HS-27A (cell line): ENCODE measurements around the gene SMAD3.
"Not testable (repeated sequence)": the region's sequence is repeated elsewhere in the genome, so short reads cannot be mapped to it uniquely, and the experiment has no call there.

Experiments used
- DNase-seq: peaks from one replicate; pipeline ENCODE4 v3.0.0-alpha.2; 2012; ENCODE audit warnings: low read depth, missing footprints

SMAD3 gene

GRCh38 chr15:67065531-67066005 is at the start of gene SMAD3:
Gene SMAD3, plus strand, starts transcription at chr15:67065602. Its CDS starts 553 bp downstream, at chr15:67066155.
- DNase-seq = peak; percentile 85

DNA sequence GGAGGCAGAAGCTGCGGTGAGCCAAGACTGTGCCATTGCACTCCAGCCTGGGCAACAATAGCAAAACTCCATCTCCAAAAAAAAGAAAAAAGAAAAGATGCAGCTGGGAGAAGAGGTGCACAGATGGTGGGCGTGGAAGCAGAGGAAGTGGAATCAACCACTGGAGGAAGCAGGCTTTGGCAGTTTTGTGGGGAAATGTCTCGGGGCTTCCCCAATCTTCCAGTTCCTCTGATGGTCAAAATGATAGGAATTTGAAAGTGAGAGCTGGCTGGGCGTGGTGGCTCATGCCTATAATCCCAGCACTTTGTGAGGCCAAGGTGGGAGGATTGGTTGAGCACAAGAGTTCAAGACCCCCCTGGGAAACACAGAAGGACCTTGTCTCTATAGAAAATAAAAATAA is 48.1 kb upstream of the SMAD3 start:
- DNase-seq = no peak

DNA sequence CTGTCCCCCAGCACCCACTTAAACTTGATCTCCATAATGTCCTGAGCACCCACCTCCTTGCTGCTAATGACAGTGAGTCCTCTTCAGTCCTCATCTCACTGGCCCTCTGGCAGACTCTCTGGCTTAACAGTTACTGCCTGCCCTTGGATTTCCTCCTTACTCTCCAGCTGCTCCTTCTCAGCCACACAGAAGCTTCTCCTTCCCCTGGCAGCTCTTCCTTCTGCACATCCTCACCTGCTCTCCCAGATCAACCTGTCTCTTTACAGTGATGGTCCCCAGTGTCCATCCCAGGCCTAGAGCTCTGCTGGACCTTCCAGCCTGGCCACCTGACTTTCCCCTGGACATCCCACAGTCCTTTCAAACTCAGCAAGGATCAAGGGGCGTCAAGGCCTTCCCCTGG is 47.4 kb upstream of the SMAD3 start:
- DNase-seq = no peak

GRCh38 chr15:67018441-67018840 is 47.0 kb upstream of the SMAD3 start:
- DNase-seq = no peak

- no peak for DNase-seq
Observed at GRCh38 chr15:67019069-67019468, 46.3 kb upstream of the SMAD3 start.

GRCh38 chr15:67019884-67020520 is 45.4 kb upstream of the SMAD3 start:
- DNase-seq = no peak

DNA sequence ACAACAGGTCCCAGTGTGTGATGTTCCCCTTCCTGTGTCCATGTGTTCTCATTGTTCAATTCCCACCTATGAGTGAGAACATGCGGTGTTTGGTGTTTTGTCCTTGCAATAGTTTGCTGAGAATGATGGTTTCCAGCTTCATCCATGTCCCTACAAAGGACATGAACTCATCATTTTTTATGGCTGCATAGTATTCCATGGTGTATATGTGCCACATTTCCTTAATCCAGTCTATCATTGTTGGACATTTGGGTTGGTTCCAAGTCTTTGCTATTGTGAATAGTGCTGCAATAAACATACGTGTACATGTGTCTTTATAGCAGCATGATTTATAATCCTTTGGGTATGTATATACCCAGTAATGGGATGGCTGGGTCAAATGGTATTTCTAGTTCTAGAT is 44.7 kb upstream of the SMAD3 start:
- not testable (repeated sequence) for DNase-seq

DNA sequence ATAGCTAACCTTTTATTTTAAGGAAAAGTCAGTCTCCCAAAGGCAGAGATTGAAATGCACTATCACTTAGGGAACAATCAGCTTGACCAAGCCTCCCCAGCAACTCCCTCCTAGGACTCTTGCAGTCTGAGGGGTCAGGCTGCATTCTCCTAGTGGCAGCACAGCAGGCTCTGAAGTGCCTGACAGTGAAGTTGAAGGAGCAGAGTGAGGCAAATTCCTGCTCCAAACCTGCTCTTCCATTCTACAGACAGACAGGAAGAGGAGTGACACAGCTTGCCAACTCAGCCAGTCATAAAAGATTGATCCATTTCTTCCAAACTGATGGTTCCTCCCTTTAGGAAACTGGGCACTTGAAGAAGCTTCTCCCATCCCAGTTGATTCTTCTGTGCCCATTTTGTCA is 43.9 kb upstream of the SMAD3 start:
- no peak for DNase-seq

GRCh38 chr15:67022587-67023105 is 42.8 kb upstream of the SMAD3 start:
- DNase-seq = no peak

DNA sequence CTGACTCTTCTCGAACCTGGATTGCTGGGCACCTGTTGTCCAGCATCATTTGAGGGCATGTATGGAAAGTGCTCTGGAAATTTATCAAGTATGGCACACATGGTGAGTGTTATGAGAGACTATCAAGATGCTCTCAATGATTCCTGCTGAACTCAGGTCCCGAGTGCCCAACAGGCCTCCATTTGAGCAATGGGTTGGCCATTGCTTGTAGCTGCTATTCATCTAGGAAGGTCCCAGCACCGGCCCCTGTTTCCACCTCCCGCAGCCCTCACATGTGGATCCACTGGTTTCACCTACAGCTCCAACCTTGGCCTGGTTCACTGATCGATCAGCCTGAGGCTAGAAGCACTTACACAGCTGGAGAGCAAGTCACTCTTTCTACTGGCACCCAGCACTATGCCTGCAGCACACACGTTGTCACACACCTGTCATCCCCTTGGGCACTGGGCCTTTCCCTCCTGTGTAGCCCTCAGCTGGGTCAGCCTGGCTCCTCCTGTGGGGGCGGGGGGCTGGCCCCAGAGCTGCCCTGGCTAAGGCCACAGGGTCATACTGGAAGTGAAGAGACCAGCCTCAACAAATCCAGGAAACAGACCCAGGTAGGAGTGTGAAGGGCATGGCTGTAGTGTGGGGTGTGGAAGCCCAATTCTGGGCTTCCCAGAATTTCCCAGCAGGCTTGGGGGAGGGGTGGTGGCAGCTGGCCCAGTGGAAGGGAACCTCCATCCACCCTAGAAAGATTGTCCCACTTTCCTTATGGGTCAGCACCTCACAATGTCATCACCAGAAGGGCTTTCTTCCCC is 41.7 kb upstream of the SMAD3 start:
- DNase-seq = no peak

GRCh38 chr15:67024314-67024997 is 40.9 kb upstream of the SMAD3 start:
- DNase-seq = peak; percentile 97

DNA sequence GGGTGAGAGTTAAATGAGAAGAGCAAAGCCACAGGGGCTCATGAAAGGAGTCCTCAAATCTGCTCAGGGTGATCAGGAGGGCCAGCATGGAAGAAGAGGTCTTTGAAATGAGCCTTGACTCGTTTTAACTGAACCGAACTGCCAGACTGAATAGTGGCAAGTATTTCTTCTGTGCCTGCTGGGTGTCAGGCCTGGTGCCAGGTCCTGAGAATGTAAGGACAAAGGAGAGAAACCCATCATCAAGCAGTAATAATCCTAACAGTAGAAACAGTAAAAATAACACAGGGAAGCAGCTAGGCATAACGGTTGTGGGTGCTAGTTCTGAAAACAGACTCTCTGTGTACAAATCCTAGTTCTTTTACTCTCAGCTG is 40.4 kb upstream of the SMAD3 start:
- no peak for DNase-seq

GRCh38 chr15:67025719-67026609 is 39.4 kb upstream of the SMAD3 start:
- DNase-seq = peak; percentile 87

- DNase-seq = no peak
Observed at GRCh38 chr15:67026610-67026967, 38.8 kb upstream of the SMAD3 start.

DNA sequence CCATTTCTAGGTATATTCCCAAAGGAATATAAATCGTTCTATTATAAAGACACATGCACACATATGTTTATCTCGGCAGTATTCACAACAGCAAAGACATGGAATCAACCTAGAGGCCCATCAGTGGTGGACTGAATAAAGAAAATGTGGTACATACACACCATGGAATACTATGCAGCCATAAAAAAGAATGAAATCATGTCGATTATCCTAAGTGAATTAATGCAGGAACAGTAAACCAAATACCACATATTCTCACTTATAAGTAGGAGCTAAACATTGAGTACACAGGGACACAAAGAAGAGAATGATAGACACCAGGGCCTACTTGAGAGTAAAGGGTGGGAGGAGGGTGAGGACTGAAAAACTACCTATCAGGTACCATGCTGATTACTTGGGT is 37.0 kb upstream of the SMAD3 start:
- DNase-seq = not testable (repeated sequence)

DNA sequence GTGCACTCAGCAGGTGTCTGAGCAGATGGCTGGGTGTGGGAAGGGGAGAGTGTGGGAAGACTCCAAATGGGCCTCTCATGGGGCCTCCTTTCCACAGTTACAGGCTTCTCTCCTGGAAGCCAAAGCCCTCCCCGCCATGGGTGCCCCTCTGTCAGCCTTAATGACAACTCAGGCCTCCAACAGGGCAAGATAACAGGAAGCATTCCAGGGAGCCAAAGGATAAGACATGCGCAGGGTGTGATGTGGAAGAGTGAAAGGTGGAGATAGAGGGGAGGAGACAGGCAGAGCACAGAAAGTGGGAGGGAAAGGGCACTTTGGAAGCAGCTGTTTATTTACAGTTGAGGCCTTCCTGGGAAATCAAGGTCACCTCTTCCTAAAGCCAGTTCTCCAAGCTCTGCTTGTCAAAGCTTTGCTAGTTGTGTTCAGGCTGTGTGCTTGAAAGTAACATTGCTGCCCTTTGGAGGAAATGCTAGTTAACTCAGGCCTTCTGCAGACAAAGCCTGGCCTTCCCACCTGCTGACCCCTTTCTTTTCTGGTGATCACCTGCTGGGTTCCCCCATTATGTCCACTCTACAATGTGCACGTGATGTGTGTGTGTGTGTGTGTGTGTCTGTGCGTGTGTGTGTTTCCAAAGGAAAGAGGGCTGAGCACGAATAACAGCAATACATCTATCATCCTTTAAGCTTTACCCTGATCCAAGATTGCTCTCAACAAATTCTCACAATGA is 35.2 kb upstream of the SMAD3 start:
- no peak for DNase-seq

DNA sequence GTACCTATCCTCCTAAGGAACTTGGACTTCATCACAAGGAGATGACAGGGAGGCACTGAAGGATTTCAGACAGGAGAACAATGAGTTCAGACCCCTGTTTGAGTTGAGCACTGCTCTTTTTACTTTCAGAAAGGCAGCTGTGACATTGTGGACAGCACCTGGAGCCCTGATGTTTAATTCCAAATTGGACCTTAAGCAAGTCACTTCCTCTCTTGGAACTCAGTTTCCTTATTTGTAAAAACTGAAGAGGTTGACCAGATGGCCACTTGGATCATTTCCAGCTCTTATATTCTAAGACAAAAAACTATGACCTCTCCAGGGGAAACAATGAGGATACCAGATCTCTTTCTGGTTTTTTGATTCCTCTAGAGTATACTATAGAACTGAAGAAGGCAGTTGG is 34.1 kb upstream of the SMAD3 start:
- no peak for DNase-seq

DNA sequence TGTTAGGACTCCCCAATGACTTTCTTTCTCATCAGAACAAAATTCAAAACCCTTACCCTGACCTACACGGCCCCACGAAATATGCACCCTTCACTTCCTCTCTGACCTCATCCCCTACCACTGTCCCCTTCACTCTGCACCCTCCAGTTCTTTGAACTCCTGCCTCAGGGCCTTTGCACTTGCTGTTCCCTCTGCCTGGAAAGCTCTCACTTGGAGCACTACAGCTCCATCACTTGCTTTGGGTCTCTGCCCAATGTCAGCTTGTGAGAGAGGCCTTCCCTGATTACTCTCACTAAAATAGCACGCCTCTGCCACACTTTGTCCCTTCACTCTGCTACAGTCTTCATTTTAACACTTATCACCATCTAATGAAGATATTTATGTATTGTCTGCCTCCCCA is 32.8 kb upstream of the SMAD3 start:
- DNase-seq = no peak

GRCh38 chr15:67033012-67033411 is 32.4 kb upstream of the SMAD3 start:
- no peak for DNase-seq

GRCh38 chr15:67033571-67034044 is 31.8 kb upstream of the SMAD3 start:
- DNase-seq = no peak

DNA sequence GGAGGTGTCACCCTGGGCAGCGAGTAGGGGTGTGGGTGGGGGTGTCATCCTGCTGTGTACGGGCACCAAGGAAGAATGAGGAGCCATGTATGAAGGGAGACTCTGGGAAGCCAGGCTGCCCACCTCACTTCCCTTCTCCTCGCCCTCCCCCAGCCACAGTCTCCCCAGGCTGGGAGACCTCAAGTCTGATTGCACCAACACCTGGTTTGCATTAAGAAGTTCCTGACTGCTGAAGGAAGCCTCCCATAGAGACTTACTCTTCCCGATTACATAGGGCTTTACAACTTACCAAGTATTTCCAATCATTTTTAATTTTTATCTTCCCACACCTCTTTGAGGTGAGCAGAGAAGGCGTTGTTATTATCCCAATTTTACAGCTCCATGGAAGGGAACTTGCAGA is 29.5 kb upstream of the SMAD3 start:
- no peak for DNase-seq
